ENCODE measurements around the gene BCDIN3D.

GRCh38 chr12:49825360-49825970 lies 17.4 kb downstream of the BCDIN3D start:
- no peak for TF ChIP-seq POLR2A (IDR thresholded peaks at IDR 0.05)
- TF ChIP-seq POLR2AphosphoS5 (IDR thresholded peaks at IDR 0.05), result no peak
- TF ChIP-seq EP300 (IDR thresholded peaks at IDR 0.05; ENCODE audit: low read depth), result no peak
- TF ChIP-seq CTCF (IDR thresholded peaks at IDR 0.05), result no peak
